GM21381 (cell line): Measurements from ENCODE around the gene MTERF4.

Source experiments
- ATAC-seq: cut with Tn5 transposase; IDR thresholded peaks from one replicate; pipeline ENCODE4 v1.9.1; 2021; ENCODE audit warnings: mild to moderate bottlenecking, moderate library complexity; ENCODE audit not compliant: unreplicated experiment

MTERF4 gene

GRCh38 chr2:241071677-241072111, 30.4 kb downstream of the MTERF4 start:
- ATAC-seq: no peak

GRCh38 chr2:241070811-241071676, 31.0 kb downstream of the MTERF4 start:
- no peak for ATAC-seq

GRCh38 chr2:241070361-241070760, 31.7 kb downstream of the MTERF4 start:
- ATAC-seq: no peak

DNA sequence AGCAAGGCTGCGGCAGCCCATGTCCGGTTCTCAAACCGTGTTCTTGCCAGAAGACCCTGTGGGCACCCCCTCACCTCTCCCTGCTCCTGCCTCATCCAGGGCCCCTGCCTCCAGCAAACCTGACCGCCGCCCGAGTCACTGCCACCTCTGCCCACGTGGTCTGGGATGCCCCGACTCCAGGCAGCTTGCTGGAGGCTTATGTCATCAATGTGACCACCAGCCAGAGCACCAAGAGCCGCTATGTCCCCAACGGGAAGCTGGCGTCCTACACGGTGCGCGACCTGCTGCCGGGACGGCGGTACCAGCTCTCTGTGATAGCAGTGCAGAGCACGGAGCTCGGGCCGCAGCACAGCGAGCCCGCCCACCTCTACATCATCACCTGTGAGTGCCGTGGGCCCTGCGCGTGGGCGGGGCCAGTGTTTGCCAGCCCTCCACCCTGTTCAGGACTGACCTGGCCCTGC, 32.2 kb downstream of the MTERF4 start:
- no peak for ATAC-seq

DNA sequence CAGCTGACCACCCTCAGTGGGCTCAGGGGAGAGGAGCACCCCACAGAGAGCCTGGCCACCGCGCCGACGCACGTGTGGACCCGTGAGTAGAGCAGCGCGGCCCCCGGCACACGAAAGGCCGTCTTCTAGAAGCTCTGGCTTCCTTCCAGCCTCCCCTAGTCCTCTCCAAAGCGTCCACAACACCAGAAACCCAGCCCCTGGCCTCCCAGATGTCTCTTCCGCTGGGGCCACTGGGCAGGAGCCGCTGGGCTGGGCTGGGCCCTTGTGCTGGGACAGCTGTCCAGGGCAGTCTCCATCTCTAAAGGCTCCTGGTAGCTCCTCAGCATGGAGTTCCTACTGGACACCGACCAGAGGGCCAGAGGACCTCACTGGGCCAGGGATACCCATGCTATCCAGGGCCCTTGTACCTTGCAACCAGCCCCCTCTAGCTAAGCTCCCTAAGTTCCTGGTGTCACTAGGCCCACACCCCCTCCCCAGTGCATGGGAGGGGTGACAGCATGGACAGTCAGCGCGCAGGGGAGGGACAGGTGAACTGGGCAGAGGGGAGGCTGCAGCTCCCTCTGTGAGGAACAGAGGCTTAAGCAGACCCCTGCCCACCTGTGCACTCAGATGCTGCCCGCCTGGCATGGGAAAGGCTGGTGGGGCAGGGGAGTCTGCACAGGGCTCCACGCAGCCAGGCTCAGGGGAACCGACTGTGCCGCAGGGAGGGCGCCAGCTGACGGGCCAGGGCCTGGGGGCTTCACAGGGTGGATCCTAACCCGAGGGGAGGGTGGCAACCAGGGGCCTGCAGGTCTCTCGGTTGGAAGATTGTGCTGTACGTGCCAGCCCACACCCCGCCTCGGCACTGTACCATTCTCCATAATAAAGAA, 32.9 kb downstream of the MTERF4 start:
- ATAC-seq: no peak

- ATAC-seq: no peak
These were observed 33.7 kb downstream of the MTERF4 start for GRCh38 chr2:241068136-241068941.

GRCh38 chr2:241067501-241068135, 34.5 kb downstream of the MTERF4 start:
- no peak for ATAC-seq

DNA sequence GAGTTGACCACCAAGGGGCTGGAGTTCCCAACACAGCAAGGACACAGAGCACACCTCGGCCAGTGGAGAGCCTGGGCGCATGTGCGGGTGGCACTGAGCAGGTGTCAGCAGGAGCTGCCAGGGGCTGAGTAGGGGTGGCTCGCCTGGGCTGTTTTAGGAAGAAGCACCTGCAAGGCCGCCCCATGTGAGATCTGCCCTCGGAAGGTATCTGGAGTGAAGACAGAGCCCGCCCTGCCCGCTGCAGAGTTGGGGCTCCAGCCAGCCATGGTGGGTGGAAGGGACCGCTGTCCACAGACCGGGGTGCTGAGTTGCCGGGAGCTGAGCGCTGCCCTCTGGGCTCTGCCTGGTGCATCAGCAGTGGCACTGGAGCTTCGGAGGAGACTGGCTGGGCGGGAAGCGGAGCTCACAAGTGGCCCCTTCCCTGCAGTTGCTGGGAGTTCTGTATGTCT, 35.2 kb downstream of the MTERF4 start:
- ATAC-seq: no peak

- no peak for ATAC-seq
These were observed 35.8 kb downstream of the MTERF4 start for GRCh38 chr2:241066171-241066892.

GRCh38 chr2:241065355-241065803, 36.7 kb downstream of the MTERF4 start:
- no peak for ATAC-seq

- no peak for ATAC-seq
These were observed 37.2 kb downstream of the MTERF4 start for GRCh38 chr2:241064802-241065354.

DNA sequence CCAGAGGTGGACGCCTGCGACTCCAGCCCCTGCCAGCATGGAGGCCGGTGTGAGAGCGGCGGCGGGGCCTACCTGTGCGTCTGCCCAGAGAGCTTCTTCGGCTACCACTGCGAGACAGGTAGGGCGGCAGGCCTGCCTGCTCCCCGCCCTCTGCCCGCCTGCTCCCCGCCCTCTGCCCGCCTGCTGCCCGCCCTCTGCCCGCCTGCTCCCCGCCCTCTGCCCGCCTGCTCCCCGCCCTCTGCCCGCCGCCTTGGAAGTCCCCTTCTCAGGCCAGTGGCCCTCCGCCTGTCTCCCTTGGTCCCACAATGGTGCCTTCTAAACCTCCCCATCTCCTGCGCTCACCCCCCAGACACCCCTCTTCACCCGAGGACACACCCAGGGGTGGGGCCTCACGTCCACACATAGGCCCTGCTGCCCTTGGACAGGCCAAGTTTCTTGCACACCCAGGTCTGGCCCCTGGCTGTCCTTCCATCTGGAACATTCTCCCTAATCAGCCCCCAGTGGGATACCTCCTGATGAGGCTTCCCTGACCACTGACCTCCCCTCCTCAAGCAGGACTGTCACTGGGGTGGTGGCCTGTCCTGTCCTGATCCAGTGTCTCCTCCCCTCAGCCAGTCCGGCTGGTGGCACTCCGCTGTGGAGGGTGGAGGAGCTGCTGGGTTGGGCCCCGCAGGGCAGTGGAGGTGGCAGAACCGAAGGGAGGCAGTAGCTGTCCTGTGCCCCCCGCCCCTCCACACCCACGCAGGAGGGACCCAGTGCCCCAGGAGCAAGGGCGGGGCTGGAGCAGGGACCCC, 37.9 kb downstream of the MTERF4 start:
- no peak for ATAC-seq

- no peak for ATAC-seq
These were observed 38.5 kb downstream of the MTERF4 start for GRCh38 chr2:241063587-241063986.

GRCh38 chr2:241063093-241063551, 39.0 kb downstream of the MTERF4 start:
- ATAC-seq: no peak

DNA sequence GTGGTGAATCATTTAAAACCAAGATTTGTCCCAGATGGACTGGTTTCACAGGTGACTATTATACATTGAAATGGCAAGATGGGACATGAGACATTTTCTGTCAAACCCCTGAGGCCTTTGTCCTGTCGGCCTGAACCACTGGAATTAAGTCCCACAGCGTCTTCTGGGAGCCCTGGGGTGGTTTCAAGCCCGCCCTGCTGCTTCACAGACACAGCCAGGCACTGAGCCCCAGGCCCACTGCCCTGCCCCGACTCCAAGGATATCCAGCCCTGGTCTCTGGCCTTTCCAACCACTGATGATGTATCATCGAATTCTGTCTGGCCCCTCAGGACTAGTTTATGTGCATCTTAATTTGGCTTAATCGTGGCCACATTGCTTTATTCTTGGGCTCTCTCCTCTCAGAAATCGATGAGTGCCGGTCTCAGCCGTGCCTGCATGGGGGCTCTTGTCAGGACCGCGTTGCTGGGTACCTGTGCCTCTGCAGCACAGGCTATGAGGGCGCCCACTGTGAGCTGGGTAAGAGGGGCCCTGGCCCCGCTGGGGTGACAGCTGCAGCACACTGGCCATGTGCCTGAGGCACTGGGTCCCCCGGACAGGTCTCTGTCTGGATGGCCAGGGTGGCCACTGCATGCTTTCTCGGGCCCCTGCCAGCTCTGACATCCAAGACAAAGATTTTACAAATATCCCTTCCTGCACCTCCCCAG, 39.5 kb downstream of the MTERF4 start:
- no peak for ATAC-seq

- no peak for ATAC-seq
These were observed 40.8 kb downstream of the MTERF4 start for GRCh38 chr2:241061275-241061674.

GRCh38 chr2:241053576-241054251, 48.4 kb downstream of the MTERF4 start:
- ATAC-seq: no peak
